Stromal cell of bone marrow (primary cell): Measurements from ENCODE around the gene DDX17.
A peak's percentile ranks its signal among the peaks of the same experiment; 100 is the strongest.

ENCODE experiments used
- DNase-seq: peaks from one replicate; pipeline ENCODE4 v3.0.0-alpha.2; 2012; ENCODE audit warnings: low read depth

Gene DDX17

GRCh38 chr22:38506118-38506962 lies at the start of gene DDX17:
Gene DDX17 (minus strand): TSS chr22:38506311.
- peak; percentile 95 for DNase-seq

- DNase-seq, result peak; percentile 68
Measured at GRCh38 chr22:38554281-38554680, 48.2 kb upstream of the DDX17 start.

GRCh38 chr22:38549101-38549894 lies 43.2 kb upstream of the DDX17 start:
- no peak for DNase-seq

GRCh38 chr22:38540701-38541100 lies 34.6 kb upstream of the DDX17 start:
- no peak for DNase-seq

- DNase-seq, result no peak
Measured at GRCh38 chr22:38531251-38531938, 25.3 kb upstream of the DDX17 start.

- no peak for DNase-seq
Measured at GRCh38 chr22:38524429-38524828, 18.3 kb upstream of the DDX17 start.

- DNase-seq, result no peak
Measured at GRCh38 chr22:38523479-38523878, 17.4 kb upstream of the DDX17 start.

- no peak for DNase-seq
Measured at GRCh38 chr22:38523029-38523428, 16.9 kb upstream of the DDX17 start.

- DNase-seq, result no peak
Measured at GRCh38 chr22:38519453-38520250, 13.5 kb upstream of the DDX17 start.

- DNase-seq, result no peak
Measured at GRCh38 chr22:38518620-38519019, 12.5 kb upstream of the DDX17 start.

- no peak for DNase-seq
Measured at GRCh38 chr22:38513063-38513462, 7.0 kb upstream of the DDX17 start.

- DNase-seq, result no peak
Measured at GRCh38 chr22:38510416-38510970, 4.4 kb upstream of the DDX17 start.

- DNase-seq, result peak; percentile 47
Measured at GRCh38 chr22:38505541-38506117, 482 bp downstream of the DDX17 start.

GRCh38 chr22:38504731-38505540 lies 1.2 kb downstream of the DDX17 start:
- DNase-seq, result no peak

- DNase-seq, result no peak
Measured at GRCh38 chr22:38503021-38503420, 3.1 kb downstream of the DDX17 start.

GRCh38 chr22:38501797-38502672 lies 4.1 kb downstream of the DDX17 start:
- DNase-seq, result no peak

GRCh38 chr22:38497869-38498268 lies 8.2 kb downstream of the DDX17 start:
- no peak for DNase-seq

GRCh38 chr22:38494939-38495338 lies 11.2 kb downstream of the DDX17 start:
- no peak for DNase-seq

- no peak for DNase-seq
Measured at GRCh38 chr22:38494498-38494897, 11.6 kb downstream of the DDX17 start.
